ENCODE measurements around the gene KBTBD13. TPM values are rescaled to one million over a fixed set of nuclear protein-coding genes. Genes with fewer than 3 reads are reported as not detected.

The KBTBD13 gene
- total and polyA plus RNA-seq, 2 experiments from 2014 or later = not detected

GRCh38 chr15:65055201-65055870, 21.2 kb upstream of the KBTBD13 start:
- Histone ChIP-seq H4K20me1 (replicated peaks; ENCODE audit: insufficient read depth) (no peaks in the 10 kb centered on the region), H3F3A (replicated peaks; ENCODE audit: low read depth) (no peaks in the 10 kb centered on the region), H2AFZ (no peak overlapping the region), H3K4me3 (no peak overlapping the region), H3K36me3 (ENCODE audit: insufficient read depth) (no peaks in the 10 kb centered on the region), H3K4me2 (no peak overlapping the region), H3K79me2 (replicated peaks; ENCODE audit: insufficient read depth) (no peaks in the 10 kb centered on the region), H3K27ac (ENCODE audit: low read depth) (no peak overlapping the region), H3K27me3 (ENCODE audit: insufficient read depth) (no peaks in the 10 kb centered on the region), H3K4me1 (ENCODE audit: insufficient read depth) (no peaks in the 10 kb centered on the region), H3K9me2 (ENCODE audit: insufficient read depth) (no peaks in the 10 kb centered on the region)
- no peak overlapping the region for H3K27ac Mint-ChIP-seq
- peaks cover under 1% of the 10 kb centered on the region; the same call in 1 of the 3 replicates for H3K4me1 Mint-ChIP-seq
- H3K27me3 Mint-ChIP-seq (ENCODE audit: insufficient read depth, low read depth, poor library complexity) = peaks cover 5% of the 10 kb centered on the region
- no peaks in the 10 kb centered on the region for H3K9me3 Mint-ChIP-seq
- H3K36me3 Mint-ChIP-seq (ENCODE audit: low read depth) = peaks cover 2% of the 10 kb centered on the region; the same call in 1 of the 3 replicates
- DNase-seq (ENCODE audit: low spot score) (no peak), ATAC-seq (no peak)
- H3K4me3 Mint-ChIP-seq = no peak overlapping the region
- TF ChIP-seq CTCF (conservative IDR thresholded peaks at IDR 0.05; ENCODE audit: low read depth in 2 of 2) = no peak
- no peak for TF ChIP-seq CREB1 (CRISPR knock-in tag; IDR thresholded peaks at IDR 0.05; ENCODE audit: low read depth)
- no peak for TF ChIP-seq EZH2phosphoT487 (IDR thresholded peaks at IDR 0.05; ENCODE audit: unreplicated experiment)
- no peak for TF ChIP-seq ZNF331 (CRISPR knock-in tag; IDR thresholded peaks at IDR 0.05; ENCODE audit: low read depth)
- TF ChIP-seq POLR2AphosphoS5 (IDR thresholded peaks at IDR 0.05; ENCODE audit: low read depth) = no peak

DNA sequence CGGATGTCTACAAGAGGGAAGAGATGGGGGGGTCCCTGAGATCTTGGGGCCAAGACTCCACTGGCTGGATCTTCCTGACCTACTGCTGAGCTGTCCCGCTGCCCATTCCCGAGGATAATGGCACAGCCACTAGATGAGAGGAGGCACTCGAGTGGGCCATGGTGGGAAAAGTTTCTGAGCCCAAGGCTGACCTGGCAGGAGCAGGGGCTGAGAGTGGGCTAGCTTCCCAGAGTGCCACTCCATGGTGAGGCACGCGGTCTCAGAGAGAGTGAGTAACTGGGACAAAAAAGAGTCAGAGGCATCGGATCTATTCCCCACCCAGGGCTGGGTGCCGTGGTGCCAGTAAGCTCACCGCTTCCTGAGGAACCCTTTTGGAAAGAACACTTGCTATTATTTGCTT, 20.4 kb upstream of the KBTBD13 start:
- no peaks in the 10 kb centered on the region for H3F3A ChIP-seq (replicated peaks; ENCODE audit: low read depth)
- H4K20me1 ChIP-seq (replicated peaks; ENCODE audit: insufficient read depth) = no peaks in the 10 kb centered on the region
- no peak overlapping the region for H3K4me2 ChIP-seq
- Mint-ChIP-seq H3K4me3 (no peak overlapping the region), H3K4me1 (no peaks in the 10 kb centered on the region; the same call in 2 of the 3 replicates), H3K36me3 (ENCODE audit: low read depth) (peaks cover 2% of the 10 kb centered on the region; the same call in 1 of the 3 replicates), H3K27me3 (ENCODE audit: insufficient read depth, low read depth, poor library complexity) (peaks cover 4% of the 10 kb centered on the region), H3K9me3 (no peaks in the 10 kb centered on the region), H3K27ac (no peak overlapping the region)
- no peak for DNase-seq (ENCODE audit: low spot score)
- H2AFZ ChIP-seq = no peak overlapping the region
- no peaks in the 10 kb centered on the region for H3K9me2 ChIP-seq (ENCODE audit: insufficient read depth)
- no peak overlapping the region for H3K27ac ChIP-seq (ENCODE audit: low read depth)
- no peak for ATAC-seq
- H3K4me1 ChIP-seq (ENCODE audit: insufficient read depth) = no peaks in the 10 kb centered on the region
- no peak overlapping the region for H3K4me3 ChIP-seq
- no peaks in the 10 kb centered on the region for H3K27me3 ChIP-seq (ENCODE audit: insufficient read depth)
- H3K36me3 ChIP-seq (ENCODE audit: insufficient read depth) = no peaks in the 10 kb centered on the region
- TF ChIP-seq REST (IDR thresholded peaks at IDR 0.05; ENCODE audit: unreplicated experiment) (no peak), ZNF114 (CRISPR knock-in tag; IDR thresholded peaks at IDR 0.05) (no peak)
- no peaks in the 10 kb centered on the region for H3K79me2 ChIP-seq (replicated peaks; ENCODE audit: insufficient read depth)
